Left ventricle myocardium superior (tissue), 1 donor: ENCODE measurements around the gene FGF3. TPM values are rescaled to one million over a fixed set of nuclear protein-coding genes. Genes with fewer than 3 reads are reported as not detected.
A peak's percentile ranks its signal among the peaks of the same experiment; 100 is the strongest.

ENCODE experiments used
- ATAC-seq: fragments of 200-7000 bp; cut with Tn5 transposase; one replicate; pipeline ENCODE4 v1.9.1; 2020; ENCODE audit warnings: mild to moderate bottlenecking, moderate library complexity
- DNase-seq: peaks from one replicate; pipeline ENCODE4 v3.0.0-alpha.2; 2020
- intact Hi-C: fragments of 100-400 bp; cut with micrococcal nuclease; formaldehyde crosslinking; loops from one replicate; pipeline ENCODE4 v1.11.0; 2022
- total RNA-seq: library from RNA; stranded (reverse); fragmentation: NEBNext Ultra II Directional; extraction: Animal tissue kit (Norgen Biotek cat#: 25700); gene quantifications from one replicate; pipeline ENCODE4 v1.2.1, GENCODE V29; 2021
- donor health status: DM: no; HTN: yes; CAD: no; lungs with severe emphysema.

Gene FGF3
- total RNA-seq, 1 donor from 2014 or later: not detected

DNA sequence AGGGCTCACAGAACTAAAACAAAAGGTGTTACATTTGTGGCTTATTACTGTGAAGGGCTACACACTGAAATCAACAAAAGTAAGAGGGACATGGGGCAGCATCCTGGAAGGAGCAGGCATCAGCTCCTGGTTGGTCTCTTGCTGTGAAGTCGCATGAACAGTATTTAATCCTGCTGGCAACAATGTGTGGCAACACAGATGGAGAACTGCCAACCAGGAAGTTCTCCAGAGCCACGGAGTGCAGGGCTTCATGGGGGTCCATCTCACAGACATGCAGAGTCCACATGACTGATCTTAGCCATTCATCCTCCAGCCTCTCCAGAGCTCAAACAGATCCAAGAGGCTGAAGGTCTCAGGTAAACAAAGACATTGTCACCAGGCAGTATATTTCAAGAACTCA is 32.8 kb upstream of the FGF3 start:
- intact Hi-C loops: no loop called here
- no peak for DNase-seq

DNA sequence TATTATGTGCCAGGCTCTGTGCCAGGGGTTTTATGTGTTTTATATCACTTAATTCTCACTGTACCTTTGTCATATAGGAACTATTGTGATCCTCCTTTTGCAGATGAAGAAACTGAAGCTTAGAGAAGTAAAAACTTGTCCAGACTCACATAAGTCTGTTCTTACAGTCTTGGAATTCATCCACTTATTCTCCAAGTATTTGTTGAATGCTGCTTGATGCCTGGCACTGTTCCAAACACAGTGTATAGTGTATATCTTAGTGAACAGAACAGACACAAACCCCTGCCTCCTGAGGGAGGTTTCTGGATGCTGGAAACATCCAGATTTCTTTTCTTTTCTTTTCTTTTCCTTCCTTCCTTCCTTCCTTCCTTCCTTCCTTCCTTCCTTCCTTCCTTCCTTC is 29.0 kb upstream of the FGF3 start:
- intact Hi-C loops: no loop called here
- ATAC-seq (no peak), DNase-seq (no peak)

More for the DNA sequence above, 32.8 kb upstream of the FGF3 start:
- no peak for ATAC-seq

DNA sequence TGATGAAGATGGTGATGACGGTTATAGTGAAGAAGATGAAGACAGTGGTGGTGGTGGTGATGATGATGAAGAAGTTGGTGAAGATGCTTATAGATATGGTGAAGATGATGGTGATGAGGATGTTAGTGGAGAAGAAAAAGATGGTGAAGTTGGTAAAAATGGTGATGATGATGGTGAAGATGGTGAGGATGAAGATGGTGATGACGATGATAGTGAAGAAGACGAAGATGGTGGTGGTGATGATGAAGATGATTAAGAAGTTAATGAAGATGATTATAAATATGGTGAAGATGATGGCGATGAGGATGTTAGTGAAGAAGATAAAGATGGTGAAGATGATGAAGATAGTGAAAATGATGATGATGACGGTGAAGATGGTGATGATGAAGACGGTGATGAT is 25.2 kb upstream of the FGF3 start:
- ATAC-seq: no peak
- intact Hi-C loops: no loop called here
- no peak for DNase-seq

DNA sequence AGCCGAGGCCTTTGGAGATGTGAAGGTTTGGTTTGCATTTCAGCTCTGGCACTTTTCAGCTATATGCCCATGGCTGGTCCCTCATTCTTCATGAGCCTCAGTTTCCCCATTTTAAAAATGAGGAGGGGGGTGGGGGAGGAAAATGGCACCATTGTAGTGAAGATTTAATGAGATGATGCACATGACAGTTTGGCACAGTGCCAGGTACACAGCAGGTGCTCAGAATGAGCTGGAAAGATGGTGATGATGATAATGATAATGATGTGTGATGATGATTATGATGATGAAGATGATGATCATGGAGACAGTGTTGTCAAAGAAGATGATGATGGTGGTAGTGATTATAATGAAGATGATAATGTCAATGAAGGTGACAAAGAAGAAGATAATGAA is 24.3 kb upstream of the FGF3 start:
- ATAC-seq: no peak
- intact Hi-C loops: no loop called here

DNA sequence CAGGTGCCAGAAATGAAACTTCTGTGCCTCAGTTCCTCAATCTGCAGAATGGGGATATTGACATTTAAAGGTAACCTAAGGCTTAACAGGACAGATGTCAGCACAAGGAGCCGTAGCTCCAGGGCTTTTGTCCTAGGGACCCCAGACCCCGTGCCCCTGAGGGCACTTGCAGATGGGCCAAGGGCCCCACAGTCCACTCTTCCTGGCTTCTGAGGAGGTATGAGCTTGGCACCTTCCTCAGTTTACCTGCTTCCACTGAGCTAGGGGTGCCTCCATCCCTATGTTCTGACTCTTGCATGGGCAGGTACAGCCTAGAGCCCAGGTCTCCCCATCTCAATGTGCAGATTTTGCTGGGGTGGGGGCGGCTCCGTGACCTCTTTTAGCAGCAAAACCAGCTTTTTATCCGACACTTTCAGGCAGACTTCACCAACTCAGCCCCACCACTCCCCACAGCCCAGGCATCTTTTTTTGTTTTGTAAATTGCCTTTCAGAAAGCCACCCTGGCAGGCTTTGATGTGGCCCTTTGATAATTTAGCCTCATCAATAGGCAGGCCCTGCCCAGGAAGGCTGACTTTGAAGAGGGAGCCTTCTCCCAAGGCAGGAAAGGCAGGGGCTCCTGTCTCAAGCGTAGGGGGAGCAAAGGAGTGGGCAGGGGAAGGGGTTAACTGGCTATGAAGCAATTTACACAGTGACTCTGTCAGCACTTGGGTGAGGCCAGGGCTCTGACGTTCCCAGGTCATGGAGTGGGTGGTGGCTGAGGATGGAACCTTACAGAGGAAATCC is 23.7 kb upstream of the FGF3 start:
- ATAC-seq (no peak), DNase-seq (no peak)

More for the DNA sequence above, 24.3 kb upstream of the FGF3 start:
- DNase-seq: no peak

DNA sequence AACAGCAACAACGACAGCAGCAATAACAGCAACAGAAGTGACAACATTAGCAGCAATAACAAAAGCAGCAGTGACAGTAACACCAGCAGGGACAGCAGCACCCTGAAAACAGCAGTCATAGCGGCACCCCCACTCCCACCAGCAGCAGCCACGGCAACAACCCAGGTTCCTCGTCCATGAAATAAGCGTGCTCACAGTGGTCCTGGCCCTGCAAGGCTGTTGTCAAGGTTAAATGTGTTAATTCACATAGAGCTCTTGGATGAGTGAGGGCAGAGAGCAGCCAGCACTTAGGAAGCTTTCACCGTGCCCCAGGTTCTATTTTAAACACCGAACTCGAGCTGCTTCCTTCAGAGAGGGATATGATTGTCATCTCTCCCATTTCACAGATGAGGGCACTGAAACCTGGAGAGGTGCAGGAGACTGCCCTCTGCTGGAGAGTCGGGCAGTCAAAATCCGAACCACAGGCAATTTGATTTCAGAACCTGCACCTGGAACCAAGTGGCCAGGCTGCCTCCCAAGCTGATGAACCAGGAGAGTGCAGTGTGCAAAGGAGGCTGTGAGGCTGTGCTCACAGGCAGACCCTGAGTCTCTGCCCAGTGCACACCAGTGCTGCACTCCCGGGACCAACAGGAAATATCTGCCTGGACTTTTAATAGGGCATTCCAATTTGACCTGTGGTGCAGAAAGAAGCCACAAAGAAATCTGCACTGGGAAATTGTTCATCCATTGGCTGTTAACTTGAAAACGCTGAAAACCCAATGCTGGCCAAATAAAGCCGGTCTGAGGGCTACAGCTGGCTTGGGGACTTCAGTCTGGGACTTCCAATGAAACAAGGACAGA is 22.9 kb upstream of the FGF3 start:
- intact Hi-C loops: no loop called here

More for the DNA sequence above, 23.7 kb upstream of the FGF3 start:
- intact Hi-C loops: no loop called here

DNA sequence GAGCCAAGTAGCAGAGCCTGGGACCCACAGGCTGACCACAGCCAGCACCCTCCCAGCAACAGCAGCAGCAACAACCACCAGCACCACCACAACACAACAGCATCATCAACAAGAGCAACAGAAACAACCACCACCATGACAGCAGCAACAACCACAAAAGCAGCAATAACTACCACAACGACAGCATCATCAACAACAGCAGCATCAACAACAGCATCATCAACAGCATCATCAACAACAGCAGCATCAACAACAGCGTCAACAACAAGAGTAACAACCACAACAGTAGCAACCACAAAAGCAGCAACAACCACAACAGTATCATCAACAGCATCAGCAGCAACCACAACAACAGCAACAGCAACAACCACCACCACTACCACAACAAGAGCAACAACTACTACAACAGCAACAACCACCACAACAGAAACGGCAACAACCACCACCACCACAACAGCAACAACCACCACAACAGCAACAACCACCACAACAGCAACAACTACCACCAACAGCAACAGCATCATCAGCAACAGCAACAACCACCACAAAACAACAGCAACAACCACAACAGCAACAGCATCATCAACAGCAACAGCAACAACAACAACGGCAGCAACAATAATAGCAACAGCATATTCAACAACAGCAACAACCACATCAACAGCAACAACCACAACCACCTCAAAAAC is 22.1 kb upstream of the FGF3 start:
- no peak for ATAC-seq
- no peak for DNase-seq
- intact Hi-C loops: no loop called here

More for the DNA sequence above, 22.9 kb upstream of the FGF3 start:
- ATAC-seq (no peak), DNase-seq (no peak)

DNA sequence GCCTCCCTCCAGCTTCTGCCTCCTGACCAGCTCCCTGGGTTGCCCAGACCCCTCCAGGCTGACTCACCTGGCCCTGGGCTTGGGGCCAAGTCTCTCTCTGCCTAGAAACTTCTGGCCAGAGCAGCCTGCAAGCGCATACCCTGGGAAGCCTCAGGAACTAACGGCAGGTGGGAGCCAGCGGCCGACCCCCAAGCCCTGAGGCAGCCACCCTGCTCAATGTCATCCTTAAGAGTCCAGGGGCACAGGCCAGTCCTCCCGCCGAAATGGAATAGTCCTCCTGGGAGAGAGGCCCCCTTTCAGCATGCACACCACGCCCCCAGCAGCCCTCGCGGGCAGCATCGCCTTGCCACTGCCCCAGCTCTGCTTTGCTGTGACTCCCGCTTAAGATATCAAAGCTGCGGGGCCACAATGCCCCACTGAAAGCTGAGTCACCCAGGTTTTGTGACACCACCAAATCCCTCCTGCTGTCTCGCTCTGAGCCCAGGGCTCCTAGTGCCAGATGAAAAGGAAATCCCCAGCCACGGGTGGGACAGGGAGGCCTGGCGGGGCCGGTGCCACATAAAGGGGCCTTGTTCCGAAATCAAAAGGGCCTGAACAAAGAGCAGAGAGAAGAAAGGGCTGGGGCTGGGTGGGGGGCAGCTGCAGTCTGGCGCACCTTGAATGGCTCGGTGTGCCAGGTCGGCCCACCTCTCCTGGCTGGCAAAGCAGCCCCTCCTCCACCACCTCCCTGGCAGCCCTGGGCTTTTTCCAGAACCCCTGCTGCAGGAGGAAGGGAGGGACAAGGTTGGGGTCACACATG is 21.4 kb upstream of the FGF3 start:
- ATAC-seq (no peak), DNase-seq (no peak)
- intact Hi-C loops: no loop called here

DNA sequence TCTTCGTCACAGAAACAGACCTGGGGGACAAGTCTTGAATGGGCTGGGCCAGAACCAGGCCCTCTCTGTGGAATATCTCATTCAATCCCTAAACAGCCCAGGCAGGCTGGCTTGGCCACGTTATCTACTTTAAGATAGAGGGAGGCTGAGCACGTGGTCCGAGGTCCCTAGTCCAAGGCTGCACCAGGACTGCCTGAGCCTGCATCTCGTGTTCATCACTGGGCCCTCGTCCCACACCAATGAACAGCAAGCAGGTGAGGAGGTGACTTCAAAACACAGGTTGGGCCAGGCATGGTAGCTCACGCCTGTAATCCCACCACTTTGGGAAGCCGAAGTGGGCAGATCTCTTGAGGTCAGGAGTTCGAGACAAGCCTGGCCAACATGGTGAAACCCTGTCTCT is 20.3 kb upstream of the FGF3 start:
- DNase-seq (no peak), ATAC-seq (no peak)
- intact Hi-C loops: no loop called here

DNA sequence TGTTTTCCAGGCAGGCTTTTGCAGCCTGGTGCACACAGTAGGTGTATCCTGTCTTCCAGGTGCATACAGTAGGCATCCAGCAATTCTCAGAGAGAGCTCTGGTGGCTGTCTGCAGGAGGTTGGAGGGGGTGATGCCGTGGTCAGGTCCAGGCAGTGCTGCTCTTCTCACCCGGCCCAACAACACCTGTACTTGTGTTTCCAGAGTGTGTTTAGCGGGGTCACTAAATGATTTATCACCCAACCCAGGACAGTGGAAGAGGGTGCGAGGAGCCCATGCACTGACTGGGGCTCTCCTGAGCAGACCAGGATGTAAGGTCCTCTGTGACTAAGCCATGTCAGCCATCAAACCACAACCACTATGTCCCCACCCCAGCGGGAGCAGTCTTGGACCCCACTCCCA is 18.6 kb upstream of the FGF3 start:
- no peak for ATAC-seq
- intact Hi-C loops: no loop called here

DNA sequence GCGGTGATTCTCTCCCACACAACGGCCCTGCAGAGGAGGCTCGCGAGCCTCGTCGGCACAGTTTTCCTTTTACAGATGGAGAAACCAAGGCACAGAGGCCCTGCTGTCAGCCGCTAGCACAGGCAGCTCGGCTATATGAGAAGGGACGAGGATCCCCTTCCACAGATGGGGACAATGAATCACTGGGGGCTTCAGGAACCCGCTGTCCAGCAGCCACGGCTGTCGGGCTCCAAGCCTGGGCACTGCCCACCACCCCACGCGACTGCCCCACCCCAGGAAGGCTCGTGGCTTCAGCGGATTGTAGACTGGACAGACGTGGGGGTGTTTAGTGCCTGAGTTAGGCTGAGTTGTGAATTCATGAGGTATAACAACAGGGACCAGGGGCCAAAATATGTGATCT is 17.2 kb upstream of the FGF3 start:
- intact Hi-C loops: no loop called here
- DNase-seq (no peak), ATAC-seq (no peak)

More for the DNA sequence above, 18.6 kb upstream of the FGF3 start:
- DNase-seq: no peak

DNA sequence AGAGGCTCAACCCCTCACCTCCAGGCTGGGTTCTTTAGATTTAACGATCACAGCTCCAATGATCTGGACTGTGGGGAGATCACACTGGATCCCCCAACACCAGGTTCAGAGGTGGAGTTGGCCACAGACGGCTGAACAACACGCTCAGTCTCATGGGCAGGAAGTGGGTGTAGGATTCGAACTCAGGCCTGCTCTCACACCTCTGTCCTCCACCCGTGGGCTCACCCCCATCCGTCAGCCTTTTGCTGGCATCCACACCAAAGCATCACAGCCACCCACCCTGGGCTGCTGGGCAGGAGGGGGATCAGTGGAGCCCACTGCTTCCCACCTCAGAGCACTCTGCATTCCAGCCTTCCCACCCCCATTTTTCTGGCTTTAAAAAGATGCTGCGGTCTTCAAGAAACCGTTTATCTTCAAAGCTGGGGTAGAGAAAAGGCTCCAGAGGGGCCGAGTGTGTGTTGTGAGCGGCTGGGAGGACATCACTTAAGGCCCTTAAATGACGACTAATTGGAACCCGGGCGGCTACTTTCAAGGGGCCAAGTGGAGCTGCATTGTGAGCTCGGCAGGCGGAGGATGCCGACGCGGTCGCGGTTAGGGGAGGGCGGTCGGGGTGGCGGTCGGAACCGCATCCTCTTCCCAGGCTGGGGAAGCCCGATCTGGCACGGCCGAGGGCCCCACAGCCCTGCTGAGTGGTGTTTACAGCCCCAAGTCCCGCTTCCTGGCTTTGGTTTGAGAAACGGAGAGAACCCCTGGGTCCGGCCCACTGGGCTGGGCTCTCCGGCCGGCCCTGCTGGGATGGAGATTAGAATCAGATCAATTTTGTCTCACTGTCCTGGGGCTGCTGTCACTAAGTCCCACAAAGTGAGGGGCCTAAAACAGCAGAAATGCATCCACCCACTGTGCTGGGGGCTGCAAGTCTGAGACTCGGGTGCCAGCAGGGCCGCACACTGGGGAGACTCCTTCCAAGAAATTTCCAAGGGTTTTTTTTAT is 15.9 kb upstream of the FGF3 start:
- no peak for ATAC-seq
- DNase-seq: no peak
- intact Hi-C loops: no loop called here

DNA sequence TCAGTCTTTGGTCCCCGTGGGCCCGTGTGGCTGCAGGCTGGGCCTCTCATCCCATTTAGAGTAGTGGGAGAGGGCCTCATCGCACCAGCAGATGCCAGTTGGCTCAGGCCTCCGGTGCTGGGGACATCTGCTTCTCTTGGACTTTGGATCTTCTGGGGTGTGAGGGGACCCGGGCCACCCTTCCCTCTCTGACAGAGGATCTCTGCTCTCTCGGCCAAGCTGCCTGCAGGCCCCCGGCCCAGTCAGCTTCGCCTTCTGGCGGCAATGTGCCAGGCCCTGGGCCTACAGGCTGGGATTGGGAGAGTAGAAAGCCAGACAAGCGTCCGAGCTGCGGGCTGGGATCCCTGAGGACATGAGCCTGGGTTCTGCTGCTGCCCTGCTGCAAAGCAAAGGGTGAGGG is 15.0 kb upstream of the FGF3 start:
- ATAC-seq: no peak
- intact Hi-C loops: no loop called here
- peak; percentile 14 for DNase-seq

DNA sequence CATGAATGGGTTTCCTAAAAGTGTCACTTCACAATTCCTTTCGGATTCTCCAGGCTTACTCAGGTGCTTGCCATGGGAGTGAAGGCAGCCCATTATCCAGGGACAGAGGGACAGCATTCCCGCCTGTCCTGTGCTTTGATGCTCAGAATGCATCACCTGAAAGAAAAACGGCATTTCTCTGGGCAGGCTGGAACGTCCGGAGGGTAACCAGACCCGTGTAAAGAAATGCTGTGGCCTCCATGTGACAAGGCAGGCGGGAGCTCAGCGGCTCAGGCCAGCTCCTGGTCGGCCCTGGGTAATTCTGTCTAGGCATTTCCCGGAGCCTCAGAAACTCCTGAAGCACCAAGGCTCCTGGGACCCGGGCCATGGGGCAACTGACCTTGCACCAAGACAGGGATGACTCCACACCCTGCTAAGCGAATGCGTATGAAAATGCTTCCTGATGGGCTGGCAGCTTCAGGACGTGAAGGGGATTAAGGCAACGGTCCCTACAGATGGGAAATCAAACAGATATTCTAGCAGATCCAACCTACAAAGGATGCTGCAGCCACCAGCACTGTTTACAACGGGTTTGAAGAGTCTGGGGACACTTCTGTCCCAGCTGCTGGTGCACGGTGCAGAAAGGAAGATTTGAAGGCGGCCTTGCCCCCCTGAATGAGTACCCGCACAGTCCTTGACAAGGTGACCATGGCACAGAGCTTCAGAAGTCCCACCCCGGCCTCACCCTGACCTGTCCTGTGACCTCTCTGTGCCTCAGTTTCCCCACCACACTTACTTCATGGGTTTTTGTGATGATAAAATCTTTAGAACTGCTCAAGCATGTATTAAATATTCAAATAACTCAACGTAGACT is 13.6 kb upstream of the FGF3 start:
- intact Hi-C loops: no loop called here
- ATAC-seq: no peak
- peak; percentile 2 for DNase-seq

DNA sequence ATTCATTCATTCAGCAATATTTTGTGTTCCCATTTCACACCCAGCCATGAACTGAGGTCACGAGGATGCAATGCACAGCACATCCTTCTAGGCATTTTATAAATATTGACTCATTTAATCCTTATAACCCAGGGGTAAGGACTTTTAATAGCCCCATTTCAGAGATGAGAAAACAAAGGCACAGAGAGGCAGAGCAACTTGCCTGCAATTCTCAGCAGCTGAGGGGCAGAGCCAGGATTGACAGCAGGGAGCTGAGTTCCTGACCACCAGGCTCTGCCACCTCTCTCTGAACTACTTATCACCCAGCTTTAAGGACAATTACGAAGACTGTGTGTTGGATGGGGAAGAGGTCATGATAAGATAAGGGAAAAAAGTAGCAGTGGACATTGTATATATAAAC is 12.8 kb upstream of the FGF3 start:
- DNase-seq (peak; percentile 2), ATAC-seq (no peak)
- intact Hi-C loops: no loop called here

DNA sequence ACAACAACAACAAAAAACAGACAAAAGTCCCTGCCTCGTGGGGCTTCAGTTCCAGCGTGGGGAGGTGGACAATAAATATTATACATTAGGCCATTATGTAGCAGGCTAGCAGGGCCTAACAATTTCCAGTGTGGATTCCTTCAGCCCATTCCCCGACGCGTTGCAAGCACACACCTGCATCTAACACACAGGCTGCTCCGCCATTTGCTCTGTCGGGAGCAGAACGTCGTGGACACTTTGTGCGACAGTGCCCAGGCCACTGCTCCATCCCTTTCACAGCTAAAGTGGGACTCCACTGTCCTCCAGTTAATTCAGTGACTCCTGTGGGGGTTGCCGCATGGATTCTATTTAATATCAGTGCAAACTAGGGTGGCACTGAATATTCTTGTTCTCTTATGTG is 10.9 kb upstream of the FGF3 start:
- no peak for ATAC-seq
- DNase-seq: peak; percentile 15
- intact Hi-C loops: no loop called here

DNA sequence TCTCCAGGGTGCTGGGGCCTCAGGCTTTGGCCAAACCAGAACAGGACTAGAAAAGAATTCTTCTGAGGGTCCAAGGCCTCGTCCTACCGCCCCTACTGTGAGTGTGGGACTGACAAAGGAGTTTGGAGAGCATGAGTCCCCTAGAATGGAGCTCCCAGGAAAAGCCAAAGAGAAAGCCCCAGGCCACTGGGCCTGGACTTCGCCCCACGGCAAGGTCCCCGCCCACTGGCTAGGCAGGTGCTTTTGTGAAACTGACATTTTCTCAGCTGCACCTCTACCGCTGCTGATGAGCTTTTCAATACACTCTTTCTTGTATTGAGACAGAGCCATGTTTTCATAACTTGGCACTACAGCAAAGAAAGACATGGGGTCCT is 9.7 kb upstream of the FGF3 start:
- DNase-seq: no peak
- no peak for ATAC-seq
- intact Hi-C loops: no loop called here
